WI38 (cell line): Measurements from ENCODE around the gene PTPRG.

Source experiments
- H3K4me3 ChIP-seq: 2 replicates; pipeline ENCODE4 v1.5.1; 2011; ENCODE audit warnings: low read depth, mild to moderate bottlenecking, control low read depth, low read length
- CTCF ChIP-seq: IDR thresholded peaks from 2 replicates; pipeline ENCODE4 v1.5.1; 2012; ENCODE audit warnings: low read depth, mild to moderate bottlenecking, control low read depth, low read length

The PTPRG gene

GRCh38 chr3:61936344-61936937, 375.1 kb downstream of the PTPRG start:
- peak; percentile 66 for TF ChIP-seq CTCF
- no peak overlapping the region for H3K4me3 ChIP-seq

GRCh38 chr3:61937477-61937876, 376.1 kb downstream of the PTPRG start:
- TF ChIP-seq CTCF = no peak
- no peak overlapping the region for H3K4me3 ChIP-seq

GRCh38 chr3:61938878-61939549, 377.6 kb downstream of the PTPRG start:
- TF ChIP-seq CTCF = no peak
- H3K4me3 ChIP-seq = no peak overlapping the region

- no peak overlapping the region for H3K4me3 ChIP-seq
- TF ChIP-seq CTCF = no peak
Observed at GRCh38 chr3:61940236-61940635, 378.9 kb downstream of the PTPRG start.

GRCh38 chr3:61943975-61944374, 382.6 kb downstream of the PTPRG start:
- no peak overlapping the region for H3K4me3 ChIP-seq

GRCh38 chr3:61944726-61945125, 383.4 kb downstream of the PTPRG start:
- no peak overlapping the region for H3K4me3 ChIP-seq
- no peak for TF ChIP-seq CTCF

More at GRCh38 chr3:61943975-61944374, 382.6 kb downstream of the PTPRG start:
- no peak for TF ChIP-seq CTCF

GRCh38 chr3:61945657-61946056, 384.3 kb downstream of the PTPRG start:
- no peak for TF ChIP-seq CTCF
- no peak overlapping the region for H3K4me3 ChIP-seq
